ENCODE data around the gene GAPDH. TPM values are rescaled to one million over a fixed set of nuclear protein-coding genes. Genes with fewer than 3 reads are reported as not detected.
A peak's percentile ranks its signal among the peaks of the same experiment; 100 is the strongest.

GAPDH gene
- polyA plus RNA-seq, 1 of the 3 experiments (the other 2 are of a cell fraction), result 8,077 TPM

DNA sequence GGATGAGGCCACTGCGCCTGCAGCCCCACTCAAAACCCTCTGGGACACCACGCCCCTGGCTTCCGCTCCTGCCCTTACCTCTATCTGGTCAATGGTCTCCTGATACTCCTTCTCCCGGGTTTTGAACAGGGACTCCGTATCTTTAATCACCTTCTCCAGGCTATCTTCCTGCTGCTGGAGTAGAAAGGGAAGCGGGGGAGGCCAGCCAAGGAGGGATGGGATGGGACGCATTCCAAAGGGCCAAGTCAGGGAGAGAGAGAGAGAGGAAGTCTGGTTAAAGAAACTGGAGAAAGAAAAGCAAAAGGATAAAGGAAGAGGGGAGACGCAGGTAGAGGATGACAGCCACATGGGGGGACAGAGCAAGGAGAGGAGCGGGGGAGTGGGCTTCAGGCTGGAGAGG, 13.7 kb downstream of the GAPDH start (continued):
- TF ChIP-seq REST (IDR thresholded peaks at IDR 0.05; ENCODE audit: low read depth, low read length) (peak; percentile 32; the same call in 1 of the 2 replicates), ELF1 (IDR thresholded peaks at IDR 0.05) (peak; percentile 37; the same call in 1 of the 2 replicates), TEAD4 (IDR thresholded peaks at IDR 0.05; ENCODE audit: borderline replicate concordance, insufficient read depth) (peak; percentile 38; the same call in 1 of the 2 replicates), RAD21 (IDR thresholded peaks at IDR 0.05; ENCODE audit: low read length) (no peak), NFIC (IDR thresholded peaks at IDR 0.05; ENCODE audit: borderline replicate concordance) (peak; percentile 74), RFX5 (IDR thresholded peaks at IDR 0.05; ENCODE audit: low read length) (no peak)

DNA sequence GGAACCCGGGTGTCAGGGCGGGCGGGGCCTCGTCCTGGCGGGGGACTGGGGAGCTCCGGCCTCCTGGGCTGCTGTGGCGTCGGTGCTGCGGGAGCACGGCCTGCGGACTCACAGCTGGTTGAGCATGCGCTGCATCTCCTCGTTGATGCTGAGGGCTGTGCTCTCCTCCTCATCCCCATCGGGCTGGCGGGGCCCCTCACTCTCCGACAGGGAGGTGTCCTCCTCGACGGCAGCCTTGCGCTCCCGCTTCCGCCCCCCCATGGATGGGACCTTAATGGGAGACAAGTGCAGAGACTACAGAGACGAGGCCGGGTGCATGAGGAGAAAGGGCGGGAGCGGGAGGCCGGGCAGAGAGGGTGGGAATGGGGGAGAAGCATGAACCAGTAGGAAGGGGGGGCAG, 14.2 kb downstream of the GAPDH start:
- Histone ChIP-seq H2AFZ (ENCODE audit: low read depth) (no peak overlapping the region), H3K36me3 (replicated peaks in 1 of 2; ENCODE audit: control insufficient read depth in 1 of 2, insufficient read depth in 2 of 2, low read length in 1 of 2) (peaks cover 12 to 30% of the 10 kb centered on the region in 2 experiments), H3K79me2 (ENCODE audit: insufficient read depth) (peaks cover 88% of the 10 kb centered on the region), H3K9ac (peak overlapping the region; percentile 59; the same call in 1 of the 2 replicates), H4K20me1 (ENCODE audit: insufficient read depth) (peaks cover 4% of the 10 kb centered on the region; the same call in 1 of the 2 replicates), H3K9me3 (no peaks in the 10 kb centered on the region), H3K27me3 (ENCODE audit: insufficient read depth) (no peaks in the 10 kb centered on the region), H3K4me2 (peak overlapping the region; percentile 91), H3K4me3 (ENCODE audit: low read depth in 2 of 2, low read length in 1 of 2) (peak overlapping the region in 1 of 2 experiments; percentile 61; a peak in 1 of 4 replicates), H3K27ac (ENCODE audit: low read depth in 2 of 2, low read length in 1 of 2) (peak overlapping the region; percentile 47 to 93; a peak in 3 of 4 replicates), H3F3A (replicated peaks; ENCODE audit: insufficient read depth) (peaks cover 57% of the 10 kb centered on the region), H3K9me2 (no peaks in the 10 kb centered on the region), H3K4me1 (ENCODE audit: control insufficient read depth in 1 of 2, insufficient read depth in 2 of 2, low read depth in 1 of 2, low read length in 1 of 2) (peaks cover 22 to 64% of the 10 kb centered on the region in 2 experiments)
- TF ChIP-seq EZH2phosphoT487 (IDR thresholded peaks at IDR 0.05; ENCODE audit: borderline replicate concordance, low read depth) (no peak), FOXM1 (IDR thresholded peaks at IDR 0.05; ENCODE audit: low read depth) (no peak), FOXJ3 (CRISPR knock-in tag; IDR thresholded peaks at IDR 0.05) (no peak), USF1 (IDR thresholded peaks at IDR 0.05; ENCODE audit: borderline replicate concordance, low read depth) (no peak), SMC3 (IDR thresholded peaks at IDR 0.05; ENCODE audit: low read depth, low read length) (no peak), TCF12 (IDR thresholded peaks at IDR 0.05) (no peak), ELF1 (IDR thresholded peaks at IDR 0.05) (no peak), MXI1 (IDR thresholded peaks at IDR 0.05; ENCODE audit: low read depth, low read length) (no peak), RXRA (IDR thresholded peaks at IDR 0.05; ENCODE audit: borderline replicate concordance, low read depth) (no peak), POLR2AphosphoS5 (IDR thresholded peaks at IDR 0.05; ENCODE audit: low read depth, low read length) (no peak), MEF2A (IDR thresholded peaks at IDR 0.05; ENCODE audit: borderline replicate concordance, low read depth) (no peak), NRF1 (IDR thresholded peaks at IDR 0.05; ENCODE audit: low read depth, low read length) (no peak)
- TF ChIP-seq, protein P1, sequence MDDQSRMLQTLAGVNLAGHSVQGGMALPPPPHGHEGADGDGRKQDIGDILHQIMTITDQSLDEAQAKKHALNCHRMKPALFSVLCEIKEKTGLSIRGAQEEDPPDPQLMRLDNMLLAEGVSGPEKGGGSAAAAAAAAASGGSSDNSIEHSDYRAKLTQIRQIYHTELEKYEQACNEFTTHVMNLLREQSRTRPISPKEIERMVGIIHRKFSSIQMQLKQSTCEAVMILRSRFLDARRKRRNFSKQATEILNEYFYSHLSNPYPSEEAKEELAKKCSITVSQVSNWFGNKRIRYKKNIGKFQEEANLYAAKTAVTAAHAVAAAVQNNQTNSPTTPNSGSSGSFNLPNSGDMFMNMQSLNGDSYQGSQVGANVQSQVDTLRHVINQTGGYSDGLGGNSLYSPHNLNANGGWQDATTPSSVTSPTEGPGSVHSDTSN (IDR thresholded peaks at IDR 0.05), result no peak
- TF ChIP-seq, protein P2, sequence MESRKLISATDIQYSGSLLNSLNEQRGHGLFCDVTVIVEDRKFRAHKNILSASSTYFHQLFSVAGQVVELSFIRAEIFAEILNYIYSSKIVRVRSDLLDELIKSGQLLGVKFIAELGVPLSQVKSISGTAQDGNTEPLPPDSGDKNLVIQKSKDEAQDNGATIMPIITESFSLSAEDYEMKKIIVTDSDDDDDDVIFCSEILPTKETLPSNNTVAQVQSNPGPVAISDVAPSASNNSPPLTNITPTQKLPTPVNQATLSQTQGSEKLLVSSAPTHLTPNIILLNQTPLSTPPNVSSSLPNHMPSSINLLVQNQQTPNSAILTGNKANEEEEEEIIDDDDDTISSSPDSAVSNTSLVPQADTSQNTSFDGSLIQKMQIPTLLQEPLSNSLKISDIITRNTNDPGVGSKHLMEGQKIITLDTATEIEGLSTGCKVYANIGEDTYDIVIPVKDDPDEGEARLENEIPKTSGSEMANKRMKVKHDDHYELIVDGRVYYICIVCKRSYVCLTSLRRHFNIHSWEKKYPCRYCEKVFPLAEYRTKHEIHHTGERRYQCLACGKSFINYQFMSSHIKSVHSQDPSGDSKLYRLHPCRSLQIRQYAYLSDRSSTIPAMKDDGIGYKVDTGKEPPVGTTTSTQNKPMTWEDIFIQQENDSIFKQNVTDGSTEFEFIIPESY (IDR thresholded peaks at IDR 0.05; ENCODE audit: borderline replicate concordance, low read depth), result no peak
- no peak for DNase-seq
- ChIA-PET POLR2A (interaction anchor here (4.3 to 6.1 kb wide), 2 partner anchors 10 to 14 kb away, joined by 21 to 73 read pairs; partner anchors contain the start of gene GAPDH), CTCF (interaction anchor here (14.7 kb wide), 1 partner anchor 10 kb away, joined by 228 read pairs; the partner anchor contains the start of gene GAPDH)
- WGBS (ENCODE audit: low lambda C conversion rate), result 79% methylated on average over 17 of the region's 26 CpGs
